Heart left ventricle (tissue), 13 donors: ENCODE data around the gene MED12.

Source experiments
- POLR2A ChIP-seq, 2 donors: fragments of 450-650 bp; IDR thresholded peaks; one replicate each; pipeline ENCODE4 v1.6.1; 2017; ENCODE audit warnings: antibody characterized with exemption in 2 of 2, mild to moderate bottlenecking in 2 of 2, moderate library complexity in 2 of 2
- TF ChIP-seq, protein P1 (sequence below), 12 donors: fragments of 200-600 bp; sonication (generic) in 4 of 12; IDR thresholded peaks; one replicate each; pipeline versions ENCODE4 v1.5.0 to v1.8.0; 2018 to 2022; ENCODE audit warnings: antibody characterized with exemption in 12 of 12, mild to moderate bottlenecking in 5 of 12
- donor health status: ischemic (EF 13 %, LVEDD 7.1; RV severe dilation, severe dysfunction).
- donor health status: DM: no; HTN: yes; CAD: no.
- donor health status: DM: no; HTN: no; CAD: no.
- donor health status: ischemic (EF 25% LVEDD 6.9; RV normal size, moderate dysfunction).
- donor health status: ischemic (EF 25% LVEDD 5.7; RV mildly dilated, moderate dysfunction).
- donor health status: ischemic (EF 35%, LVEDD 5.7; RV mildly dilated, moderate dysfunction).
- donor health status: nonischemic (EF 11% LVEDD 7.7; RV severe dilation, severe dysfunction).
- donor health status: DM: yes; HTN: yes; CAD: no.
- donor health status: PGD.
- donor health status: ischemic (EF 29% LVEDD 5.4; RV normal size, mild dysfunction).
- donor health status: nonischemic (EF 23%, LVEDD 6.1; RV moderate dilation, normal function).

DNA sequence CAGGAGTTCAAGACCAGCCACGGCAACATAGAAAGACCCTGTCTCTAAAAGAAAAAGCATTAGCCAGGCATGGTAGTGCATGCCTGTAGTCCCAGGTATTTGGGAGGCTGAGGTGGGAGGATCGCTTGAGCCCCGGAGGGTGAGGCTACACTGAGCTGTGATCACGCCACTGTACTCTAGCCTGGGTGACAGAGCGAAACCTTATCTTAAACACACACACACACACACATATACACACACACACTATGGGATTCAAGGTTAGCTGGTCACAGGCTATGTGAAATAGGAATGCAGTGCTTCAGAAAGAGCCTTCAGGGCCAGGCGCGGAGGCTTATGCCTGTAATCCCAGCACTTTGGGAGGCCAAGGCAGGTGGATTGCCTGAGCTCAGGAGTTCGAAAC is 49.7 kb downstream of the MED12 start:
- TF ChIP-seq, protein P1, sequence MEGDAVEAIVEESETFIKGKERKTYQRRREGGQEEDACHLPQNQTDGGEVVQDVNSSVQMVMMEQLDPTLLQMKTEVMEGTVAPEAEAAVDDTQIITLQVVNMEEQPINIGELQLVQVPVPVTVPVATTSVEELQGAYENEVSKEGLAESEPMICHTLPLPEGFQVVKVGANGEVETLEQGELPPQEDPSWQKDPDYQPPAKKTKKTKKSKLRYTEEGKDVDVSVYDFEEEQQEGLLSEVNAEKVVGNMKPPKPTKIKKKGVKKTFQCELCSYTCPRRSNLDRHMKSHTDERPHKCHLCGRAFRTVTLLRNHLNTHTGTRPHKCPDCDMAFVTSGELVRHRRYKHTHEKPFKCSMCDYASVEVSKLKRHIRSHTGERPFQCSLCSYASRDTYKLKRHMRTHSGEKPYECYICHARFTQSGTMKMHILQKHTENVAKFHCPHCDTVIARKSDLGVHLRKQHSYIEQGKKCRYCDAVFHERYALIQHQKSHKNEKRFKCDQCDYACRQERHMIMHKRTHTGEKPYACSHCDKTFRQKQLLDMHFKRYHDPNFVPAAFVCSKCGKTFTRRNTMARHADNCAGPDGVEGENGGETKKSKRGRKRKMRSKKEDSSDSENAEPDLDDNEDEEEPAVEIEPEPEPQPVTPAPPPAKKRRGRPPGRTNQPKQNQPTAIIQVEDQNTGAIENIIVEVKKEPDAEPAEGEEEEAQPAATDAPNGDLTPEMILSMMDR (IDR thresholded peaks at IDR 0.05): no peak
- no peak for TF ChIP-seq POLR2A (IDR thresholded peaks at IDR 0.05)
